HG03135 (cell line): ENCODE measurements around the gene ZNF331.
A peak's percentile ranks its signal among the peaks of the same experiment; 100 is the strongest.
"Not testable (repeated sequence)": the region's sequence is repeated elsewhere in the genome, so short reads cannot be mapped to it uniquely, and the experiment has no call there.

Source experiments
- ATAC-seq: cut with Tn5 transposase; IDR thresholded peaks from one replicate; pipeline ENCODE4 v1.9.1; 2021; ENCODE audit warnings: mild to moderate bottlenecking, moderate library complexity; ENCODE audit not compliant: unreplicated experiment

The ZNF331 gene

DNA sequence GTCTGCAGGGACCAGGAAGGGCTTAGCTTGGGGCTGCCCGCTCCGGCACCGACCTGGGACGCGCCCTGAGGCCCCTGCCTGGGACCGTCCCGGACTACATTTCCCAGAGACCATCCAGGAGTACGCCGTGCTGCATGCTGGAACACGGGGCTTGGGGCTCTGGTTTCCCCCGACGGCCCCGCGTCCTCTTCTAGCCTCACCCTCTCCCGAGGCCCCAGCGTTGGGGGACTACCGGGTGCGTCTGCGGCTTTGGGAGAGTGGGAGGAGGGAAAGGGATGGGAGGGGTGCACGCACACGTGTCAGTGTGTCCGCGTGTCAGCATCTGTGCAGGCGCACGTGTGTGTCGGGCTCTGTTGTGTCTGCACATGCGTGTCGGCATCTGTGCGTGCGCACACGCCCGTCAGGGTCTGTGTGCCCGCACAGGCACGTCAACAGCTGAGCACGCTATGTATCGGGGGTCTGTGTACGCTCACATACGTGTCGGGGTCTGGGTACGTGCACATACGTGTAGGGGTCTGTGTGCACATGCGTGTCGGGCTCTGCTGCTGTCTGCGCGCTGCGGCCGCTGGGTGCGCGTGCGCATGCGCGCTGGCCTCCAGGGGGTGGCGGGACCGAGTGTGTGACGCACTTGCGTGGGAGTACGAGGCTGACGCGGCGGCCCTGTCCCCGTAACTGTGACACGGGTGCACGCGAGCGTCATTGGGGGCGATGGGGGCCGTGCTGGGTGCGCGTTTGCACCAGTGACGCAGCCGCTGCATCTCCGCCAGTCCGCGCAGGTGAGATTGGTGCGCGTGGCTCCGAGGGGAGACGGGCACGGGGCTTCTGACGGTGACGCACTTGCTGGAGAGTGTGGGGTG lies at the start of gene ZNF331:
Gene ZNF331, plus strand, starts transcription at position 625 of the 857 bp plus-strand sequence. CDS start 31,232 bp downstream, outside the sequence.
- ATAC-seq: peak; percentile 71

DNA sequence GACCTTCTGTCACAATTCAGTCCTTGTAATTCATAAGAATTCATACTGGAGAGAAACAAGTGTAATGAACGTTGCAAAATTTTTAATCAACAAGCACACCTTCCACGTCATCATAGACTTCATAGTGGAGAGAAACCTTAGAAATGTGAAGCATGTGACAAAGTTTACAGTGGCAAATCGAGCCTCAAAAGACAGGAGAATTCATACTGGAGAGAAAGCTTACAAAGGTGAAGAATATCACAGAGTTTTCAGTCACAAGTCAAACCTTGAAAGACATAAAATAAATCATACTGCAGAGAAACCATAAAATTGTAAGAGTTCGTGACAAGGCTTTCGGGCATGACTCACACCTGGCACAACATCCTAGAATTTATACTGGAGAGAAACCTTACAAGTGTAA lies 45.8 kb upstream of the ZNF331 start:
- no peak for ATAC-seq

DNA sequence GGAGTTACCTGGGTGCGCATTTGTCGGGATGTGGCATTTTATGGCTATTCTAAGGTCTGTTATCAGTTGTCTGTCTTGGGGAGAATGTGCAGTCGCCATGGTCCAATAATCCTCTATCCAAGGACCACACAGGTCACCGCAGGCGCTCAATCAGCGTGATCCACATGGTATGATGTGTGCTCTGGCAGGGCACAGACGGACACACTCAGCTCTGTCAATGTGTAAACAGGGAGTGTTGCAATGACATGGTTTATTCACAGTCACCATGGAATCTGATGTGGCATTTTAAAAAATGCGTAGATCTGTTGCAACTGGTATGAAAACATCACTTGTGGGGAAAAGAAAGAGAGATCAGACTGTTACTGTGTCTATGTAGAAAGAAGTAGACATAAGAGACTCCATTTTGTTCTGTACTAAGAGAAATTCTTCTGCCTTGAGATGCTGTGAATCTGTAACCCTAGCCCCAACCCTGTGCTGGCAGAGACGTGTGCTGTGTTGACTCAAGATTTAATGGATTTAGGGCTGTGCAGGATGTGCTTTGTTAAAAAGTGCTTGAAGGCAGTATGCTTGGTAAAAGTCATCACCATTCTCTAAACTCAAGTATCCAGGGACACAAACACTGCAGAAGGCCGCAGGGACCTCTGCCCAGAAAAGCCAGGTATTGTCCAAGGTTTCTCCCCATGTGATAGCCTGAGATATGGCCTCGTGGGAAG lies 40.5 kb upstream of the ZNF331 start:
- not testable (repeated sequence) for ATAC-seq

DNA sequence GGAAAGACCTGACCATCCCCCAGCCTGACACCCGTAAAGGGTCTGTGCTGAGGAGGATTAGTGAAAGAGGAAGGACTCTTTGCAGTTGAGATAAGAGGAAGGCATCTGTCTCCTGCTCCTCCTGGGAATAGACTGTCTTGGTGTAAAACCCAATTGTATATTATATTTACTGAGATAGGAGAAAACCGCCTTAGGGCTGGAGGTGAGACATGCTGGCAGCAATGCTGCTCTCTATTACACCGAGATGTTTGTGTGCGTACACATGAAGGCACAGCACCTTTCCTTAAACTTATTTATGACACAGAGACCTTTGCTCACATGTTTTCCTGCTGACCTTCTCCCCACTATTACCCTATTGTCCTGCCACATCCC lies 39.9 kb upstream of the ZNF331 start:
- ATAC-seq: not testable (repeated sequence)

DNA sequence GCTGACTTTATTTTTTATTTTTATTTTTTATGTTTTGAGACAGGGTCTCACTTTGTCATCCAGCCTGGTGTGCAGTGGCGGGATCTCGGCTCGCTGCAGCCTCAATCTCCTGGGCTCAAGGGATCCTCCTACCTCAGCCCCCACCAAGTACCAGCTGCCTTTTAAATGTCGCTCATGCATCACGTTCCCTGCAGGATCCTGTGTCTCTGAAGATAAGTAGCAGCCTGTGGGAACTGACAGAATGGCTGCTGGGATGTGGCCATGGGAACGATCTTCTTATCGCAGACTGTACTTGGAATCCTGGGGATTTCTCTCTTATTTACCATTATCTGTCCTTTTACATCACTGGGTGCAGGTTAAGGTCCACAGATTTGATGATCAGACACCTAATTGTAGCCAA lies 34.8 kb upstream of the ZNF331 start:
- not testable (repeated sequence) for ATAC-seq

DNA sequence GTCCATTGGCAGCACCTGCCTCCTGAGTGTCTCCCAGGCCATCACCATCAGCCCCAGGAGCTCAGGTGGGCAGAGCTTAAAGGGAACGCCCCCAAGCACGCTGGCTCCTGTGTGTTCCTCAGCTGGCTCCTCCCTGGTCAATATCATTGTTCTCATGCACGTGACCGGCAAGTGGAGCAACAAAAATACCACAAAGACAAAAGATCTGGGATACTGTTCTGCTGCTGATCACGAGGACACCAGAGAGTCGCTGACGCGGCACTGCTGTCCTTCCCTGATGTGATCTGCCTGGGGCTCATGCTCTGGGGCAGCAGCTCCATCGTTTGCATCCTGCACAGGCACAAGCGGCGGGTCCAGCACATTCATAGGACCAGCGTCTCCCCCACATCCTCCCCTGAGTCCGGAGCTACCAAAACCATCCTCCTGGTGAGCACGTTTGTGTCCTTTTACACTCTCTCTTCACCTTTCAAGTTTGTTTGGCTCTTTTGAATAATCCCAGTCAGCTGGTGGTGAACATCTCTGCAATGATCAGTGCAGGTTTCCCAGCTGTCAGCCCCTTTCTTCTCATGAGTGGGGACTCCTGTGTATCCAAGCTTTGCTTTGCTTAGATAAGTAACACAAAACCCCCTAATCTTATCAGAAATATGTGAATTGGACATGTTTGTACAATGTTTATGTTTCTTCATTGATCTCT lies 34.1 kb upstream of the ZNF331 start:
- ATAC-seq: not testable (repeated sequence)

DNA sequence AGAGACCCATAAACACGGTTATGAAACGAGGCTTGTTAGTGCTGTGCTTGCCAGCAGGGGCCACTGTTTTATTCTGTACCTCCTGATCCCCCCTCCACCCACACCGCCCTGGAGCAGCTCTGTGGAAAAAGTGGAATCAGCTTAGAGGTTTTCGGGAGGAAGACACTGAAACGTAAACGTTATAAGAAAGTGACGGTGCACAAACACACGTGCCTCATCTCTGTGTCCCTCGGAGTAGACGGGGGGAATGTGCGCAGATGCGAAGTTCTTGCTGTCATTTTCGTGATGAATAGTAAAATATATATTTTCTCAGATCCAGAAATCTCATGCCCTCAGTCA lies 33.6 kb upstream of the ZNF331 start:
- not testable (repeated sequence) for ATAC-seq

DNA sequence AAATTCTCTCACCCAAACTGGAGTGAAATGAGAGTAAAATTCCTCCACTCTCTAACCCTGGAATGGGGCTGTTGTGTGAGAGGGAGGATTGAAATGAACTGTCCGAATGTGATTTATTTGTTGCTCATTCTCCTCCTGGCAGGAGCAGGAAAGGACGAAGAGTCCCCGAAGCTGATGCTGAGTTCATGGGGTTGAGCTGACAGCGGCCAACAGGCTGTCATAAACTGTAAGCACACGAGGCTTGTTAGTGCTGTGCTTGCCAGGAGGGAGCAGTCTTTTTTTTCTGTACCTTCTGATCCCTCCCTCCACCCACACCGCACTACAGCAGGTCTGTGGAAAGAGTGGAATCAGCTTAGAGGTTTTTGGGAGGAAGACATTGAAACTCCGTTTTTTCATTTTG lies 33.1 kb upstream of the ZNF331 start:
- no peak for ATAC-seq

DNA sequence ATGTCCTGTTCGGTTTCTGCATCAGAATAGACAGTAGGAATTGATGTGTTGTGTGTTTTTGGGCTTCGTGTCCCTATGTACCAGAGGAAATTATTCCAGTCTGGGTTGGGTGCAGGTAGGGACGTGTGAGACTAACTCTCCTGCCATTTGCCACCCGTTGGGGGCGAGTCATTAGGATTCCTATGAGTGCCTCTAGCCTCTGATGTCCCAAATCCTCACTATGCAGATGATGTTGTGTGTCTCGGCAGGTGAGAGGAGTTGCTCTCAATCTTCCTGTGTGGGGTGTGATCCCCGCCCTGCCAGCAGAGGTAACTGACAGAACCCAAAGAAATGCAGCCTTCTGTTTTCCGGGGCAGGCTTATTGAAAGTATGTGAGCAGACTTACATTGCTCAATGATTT lies 31.2 kb upstream of the ZNF331 start:
- ATAC-seq: no peak

DNA sequence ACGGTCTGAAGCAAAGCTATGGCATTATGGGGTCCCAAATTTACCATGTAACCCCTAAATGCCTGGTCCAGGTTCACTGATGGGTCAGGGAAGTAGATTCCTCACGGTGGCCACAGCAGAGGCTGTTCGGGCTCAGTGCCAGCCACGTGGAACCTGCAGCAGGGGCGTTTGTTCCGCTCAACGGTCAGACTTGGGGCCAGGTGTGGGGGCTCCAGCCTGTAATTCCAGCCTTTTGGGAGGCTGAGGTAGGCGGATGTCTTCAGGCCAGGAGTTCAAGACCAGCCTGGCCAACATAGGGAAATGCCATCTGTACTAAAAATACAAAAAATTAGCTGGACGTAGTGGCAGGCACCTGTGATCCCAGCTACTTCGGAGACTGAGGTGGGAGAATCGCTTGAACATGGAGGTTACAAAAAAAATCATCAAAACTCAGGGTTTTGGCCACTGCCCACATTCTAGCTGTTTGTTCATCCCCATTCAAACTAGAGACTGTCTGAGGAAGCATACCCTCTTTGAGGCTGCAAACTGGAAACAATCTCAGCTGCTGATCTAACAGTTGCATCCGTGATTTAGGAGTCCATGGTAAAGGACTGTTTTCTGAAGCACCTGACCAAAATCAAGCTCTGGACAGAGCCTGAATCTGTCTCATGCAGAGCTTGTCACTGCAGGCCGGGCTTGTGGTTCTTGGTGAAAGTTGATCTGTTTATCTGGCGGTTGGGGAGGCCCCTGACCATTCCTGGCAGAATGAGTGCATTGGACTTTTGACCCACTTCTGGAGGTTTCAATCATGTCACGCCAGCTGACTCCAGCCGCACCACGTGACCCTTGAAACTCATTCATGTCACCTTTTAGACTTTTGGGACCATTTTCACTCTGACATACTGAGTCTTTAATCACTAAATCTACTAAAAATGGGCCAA lies 30.2 kb upstream of the ZNF331 start:
- ATAC-seq: no peak

DNA sequence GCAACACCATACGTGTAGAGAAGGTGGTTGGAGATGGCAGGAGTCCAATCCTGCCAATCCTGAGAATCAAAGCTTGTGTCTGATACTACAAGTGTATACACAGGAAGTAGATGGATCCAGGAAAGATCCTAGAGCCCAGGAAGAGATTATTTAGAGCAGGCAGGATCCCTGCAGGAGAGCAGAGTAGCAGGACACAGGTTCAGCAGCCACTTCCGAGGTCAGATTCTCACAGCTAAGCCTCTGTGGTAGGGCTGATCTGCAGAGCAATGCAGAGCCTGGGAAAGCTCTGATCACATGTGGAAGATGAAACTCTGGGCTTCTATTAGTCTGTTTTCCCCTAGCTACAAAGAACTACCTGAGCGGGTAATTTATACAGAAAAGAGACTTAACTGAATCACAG lies 28.5 kb upstream of the ZNF331 start:
- ATAC-seq: no peak

DNA sequence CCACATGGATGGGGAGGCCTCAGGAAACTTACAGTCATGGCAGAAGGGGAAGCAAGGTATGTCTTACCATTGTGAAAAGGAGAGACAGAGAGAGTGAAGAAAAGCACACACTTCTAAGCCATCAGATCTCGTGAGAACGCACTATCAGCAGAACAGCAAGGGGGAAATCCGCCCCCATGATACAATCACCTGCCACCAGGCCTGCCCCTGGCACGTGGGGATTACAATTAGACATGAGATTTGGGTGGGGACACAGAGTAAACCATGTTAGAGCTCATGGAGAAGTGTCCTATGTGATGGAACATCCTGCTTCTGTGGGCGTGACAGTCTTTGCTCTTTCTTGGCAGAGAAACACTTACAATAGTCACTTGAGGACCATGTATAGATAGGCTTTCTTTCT lies 28.1 kb upstream of the ZNF331 start:
- ATAC-seq: no peak

DNA sequence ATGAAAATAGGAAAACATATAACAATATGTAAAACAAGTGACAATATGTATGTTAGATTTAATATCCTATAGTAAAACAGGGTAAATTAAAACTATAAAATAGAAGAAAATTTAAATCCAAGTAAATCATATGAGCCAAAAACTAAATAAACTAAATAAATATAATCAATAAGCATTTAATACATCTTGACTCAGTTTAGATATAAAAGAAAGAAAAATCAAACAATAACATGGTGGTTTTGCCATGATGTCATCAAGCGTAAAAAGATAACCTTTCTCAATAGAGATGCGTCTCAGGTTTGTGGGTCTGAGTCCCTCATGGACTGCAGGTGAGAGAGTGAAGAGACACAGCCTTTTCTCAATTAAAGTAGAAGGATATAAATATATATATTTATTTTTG lies 26.6 kb upstream of the ZNF331 start:
- ATAC-seq: no peak

DNA sequence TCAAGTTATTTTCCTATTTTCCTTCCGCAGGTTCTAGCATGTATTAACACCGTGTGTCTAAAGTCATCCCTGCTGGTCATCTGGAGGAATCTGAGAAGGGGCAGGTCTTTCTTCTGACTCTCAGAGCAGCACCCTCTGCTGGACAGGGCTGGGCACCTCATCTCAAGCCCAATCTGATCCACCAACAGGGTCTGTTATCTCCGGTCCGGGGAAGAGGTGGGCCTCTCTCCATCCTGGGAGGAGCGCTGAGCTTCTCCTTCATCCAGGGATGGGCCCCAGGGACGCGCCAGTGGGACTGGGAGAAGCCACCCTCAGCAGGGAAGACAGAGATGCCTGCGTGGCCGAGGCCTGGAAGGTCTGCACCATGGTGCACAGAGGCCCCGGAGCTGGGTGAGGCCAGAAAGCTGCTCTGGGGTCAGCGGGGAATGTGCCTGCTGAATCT lies 26.0 kb upstream of the ZNF331 start:
- no peak for ATAC-seq

DNA sequence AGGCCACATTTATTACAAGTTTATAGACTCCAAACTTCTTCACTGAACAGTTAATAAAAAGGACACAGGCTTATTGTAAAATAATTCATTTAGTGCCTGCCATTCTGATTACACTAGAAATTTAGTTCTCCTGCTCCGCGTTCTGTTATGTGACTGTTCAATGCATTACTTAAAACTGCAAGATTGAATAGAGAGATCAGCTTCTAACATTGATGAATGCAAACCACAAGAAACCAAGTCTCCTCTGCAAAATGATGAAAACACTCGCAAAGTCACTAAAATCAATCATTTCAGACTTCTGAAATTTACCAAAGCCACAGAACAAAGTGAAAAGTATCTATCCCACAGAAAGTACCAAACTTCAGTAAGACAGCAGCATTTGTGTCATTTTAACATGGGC lies 22.9 kb upstream of the ZNF331 start:
- ATAC-seq: not testable (repeated sequence)

DNA sequence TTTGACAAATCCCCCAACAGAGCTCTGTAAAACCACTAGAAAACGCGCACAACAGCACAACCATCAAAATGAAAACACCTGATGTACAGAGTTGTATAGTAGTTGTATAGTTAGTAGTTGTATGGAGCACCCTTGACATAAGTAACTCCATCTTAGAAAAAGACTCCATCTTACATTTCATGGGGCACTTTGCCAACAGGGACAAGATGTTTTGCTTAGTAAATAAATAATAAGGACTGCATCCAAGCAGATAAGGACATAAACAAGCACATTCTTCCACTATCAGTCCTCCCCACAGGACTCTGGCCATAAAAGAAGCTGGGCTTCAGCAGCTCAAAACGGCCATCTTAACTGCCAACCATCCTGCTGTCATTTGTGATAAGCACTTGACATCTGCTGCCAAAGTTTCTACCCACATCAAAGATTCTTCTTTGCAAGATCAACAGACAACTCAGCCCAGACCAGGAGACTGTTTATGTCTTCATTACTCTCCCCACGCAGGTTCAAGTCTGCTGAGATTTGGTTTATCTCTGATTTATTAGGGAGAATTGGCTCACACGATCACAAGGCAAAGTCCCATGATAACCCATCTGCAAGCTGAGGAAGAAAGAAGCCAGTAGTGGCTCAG lies 20.7 kb upstream of the ZNF331 start:
- ATAC-seq: no peak

DNA sequence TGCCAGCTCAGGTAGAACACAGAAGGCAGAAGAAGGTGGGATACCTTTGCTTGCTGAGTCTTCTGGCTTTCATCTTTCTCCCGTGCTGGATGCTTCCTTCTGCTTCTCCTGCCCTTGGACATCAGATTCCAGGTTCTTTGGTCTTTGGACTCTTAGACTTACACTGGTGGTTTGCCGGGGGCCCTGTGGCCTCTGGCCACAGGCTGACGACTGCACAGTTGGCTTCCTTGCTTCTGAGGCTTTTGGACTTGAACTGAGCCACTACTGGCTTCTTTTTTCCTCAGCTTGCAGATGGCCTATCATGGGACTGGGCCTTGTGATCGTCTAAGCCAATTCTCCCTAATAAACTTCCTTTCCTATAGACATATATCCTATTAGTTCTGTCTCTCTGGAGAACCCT lies 19.8 kb upstream of the ZNF331 start:
- ATAC-seq: no peak

DNA sequence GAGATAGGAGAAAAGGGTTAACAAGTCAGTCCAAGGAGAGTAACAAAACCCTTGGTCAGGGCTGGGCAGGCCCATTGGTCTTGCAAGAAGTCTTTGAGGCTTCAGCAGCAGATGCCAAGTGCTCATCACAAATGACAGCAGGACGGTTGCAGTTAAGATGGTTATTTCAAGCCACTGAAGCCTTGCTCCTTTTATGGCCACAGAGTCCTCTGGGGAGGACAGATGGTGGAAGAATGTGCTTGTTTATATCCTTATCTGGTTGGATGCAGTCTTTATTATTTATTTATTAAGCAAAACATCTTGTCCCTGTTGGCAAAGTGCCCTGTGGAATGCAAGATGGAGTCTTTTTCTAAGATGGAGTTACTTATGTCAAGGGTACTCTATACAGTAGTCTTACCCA lies 19.2 kb upstream of the ZNF331 start:
- no peak for ATAC-seq

DNA sequence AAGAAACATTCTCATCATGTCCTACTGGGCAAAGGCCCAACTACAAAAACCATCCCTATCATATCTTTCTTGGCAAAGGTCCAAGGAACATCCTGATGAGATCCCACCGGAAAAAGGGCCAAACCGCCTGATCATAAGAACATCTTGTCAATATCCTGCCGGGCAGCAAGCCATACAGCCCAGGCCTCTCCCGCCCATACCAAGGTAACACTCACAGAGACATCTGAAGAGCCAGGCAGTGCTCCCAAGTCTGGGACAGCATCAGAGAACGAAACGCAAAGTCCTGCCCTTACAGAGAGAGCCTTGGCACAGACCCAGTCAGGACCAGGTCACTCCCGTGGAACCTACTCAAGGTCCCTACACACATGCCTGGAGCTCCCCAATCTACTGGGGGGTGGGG lies 18.5 kb upstream of the ZNF331 start:
- no peak for ATAC-seq

DNA sequence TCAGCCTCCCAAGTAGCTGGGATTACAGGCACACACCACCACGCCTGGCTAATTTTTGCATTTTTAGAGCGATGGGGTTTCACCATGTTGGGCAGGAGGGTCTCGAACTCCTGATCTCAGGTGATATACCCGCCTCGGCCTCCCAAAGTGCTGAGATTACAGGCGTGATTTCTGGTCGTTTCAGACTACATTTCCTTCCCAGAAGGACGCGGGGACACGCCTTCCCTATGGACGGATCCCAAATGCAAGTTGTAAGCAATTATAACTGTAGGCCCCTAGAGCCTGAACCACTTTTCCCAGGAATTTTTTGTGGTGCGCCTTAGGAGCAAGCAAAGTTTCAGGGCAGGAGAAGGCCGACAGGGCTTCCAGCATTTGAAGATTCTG lies 17.8 kb upstream of the ZNF331 start:
- ATAC-seq: no peak
